SK-N-DZ (cell line): ENCODE measurements around the gene C3orf38.
"Not testable (repeated sequence)": the region's sequence is repeated elsewhere in the genome, so short reads cannot be mapped to it uniquely, and the experiment has no call there.

Experiments
- DNase-seq: peaks from one replicate; pipeline ENCODE4 v3.0.0-alpha.2; 2015; ENCODE audit warnings: low spot score

Gene C3orf38

GRCh38 chr3:88152841-88153240 is 3.1 kb downstream of the C3orf38 start:
- no peak for DNase-seq

GRCh38 chr3:88166419-88166971 is 16.7 kb downstream of the C3orf38 start:
- DNase-seq, result no peak

- DNase-seq, result no peak
These were observed 17.4 kb downstream of the C3orf38 start for GRCh38 chr3:88167173-88167572.

GRCh38 chr3:88167704-88168103 is 17.9 kb downstream of the C3orf38 start:
- no peak for DNase-seq

- no peak for DNase-seq
These were observed 18.4 kb downstream of the C3orf38 start for GRCh38 chr3:88168171-88168570.

GRCh38 chr3:88180398-88180999 is 30.7 kb downstream of the C3orf38 start:
- peak; percentile 43 for DNase-seq

GRCh38 chr3:88182165-88182918 is 32.6 kb downstream of the C3orf38 start:
- DNase-seq, result not testable (repeated sequence)

GRCh38 chr3:88188436-88188835 is 38.7 kb downstream of the C3orf38 start:
- DNase-seq, result no peak

- DNase-seq, result no peak
These were observed 39.6 kb downstream of the C3orf38 start for GRCh38 chr3:88189361-88189810.

GRCh38 chr3:88191872-88192409 is 42.2 kb downstream of the C3orf38 start:
- DNase-seq, result no peak

- DNase-seq, result no peak
These were observed 42.9 kb downstream of the C3orf38 start for GRCh38 chr3:88192631-88193030.

GRCh38 chr3:88195951-88196434 is 46.2 kb downstream of the C3orf38 start:
- DNase-seq, result no peak

GRCh38 chr3:88198121-88198520 is 48.4 kb downstream of the C3orf38 start:
- DNase-seq, result no peak

- peak; percentile 55 for DNase-seq
These were observed 53.9 kb downstream of the C3orf38 start for GRCh38 chr3:88203642-88204055.
